ENCODE results near the gene VGLL1. TPM values are rescaled to one million over a fixed set of nuclear protein-coding genes. Genes with fewer than 3 reads are reported as not detected.

VGLL1 gene
- total and polyA plus RNA-seq, 2 donors, result 6.6 to 7.5 TPM

DNA sequence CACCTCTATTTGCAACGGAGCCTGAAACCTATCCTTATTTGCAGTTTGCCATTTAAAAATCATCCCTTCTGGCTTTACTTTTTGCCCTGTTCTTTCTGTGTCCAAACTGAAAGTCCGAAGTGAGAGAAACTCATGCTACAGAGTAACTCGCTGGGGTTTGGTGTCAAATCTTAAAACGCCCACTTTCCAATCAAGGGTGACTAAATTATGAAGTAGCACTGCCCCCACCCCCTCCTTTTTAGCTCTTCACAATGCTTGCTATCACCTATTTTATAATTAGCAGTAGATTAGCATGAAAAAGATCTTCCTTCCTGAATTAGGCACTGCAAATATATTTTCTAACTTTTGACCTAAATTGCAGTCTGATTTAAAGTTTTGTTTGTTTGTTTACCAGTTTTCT is 52.5 kb downstream of the VGLL1 start:
- Histone ChIP-seq H3K4me3 (ENCODE audit: low read depth, low read length) (no peak overlapping the region), H3K4me1 (ENCODE audit: insufficient read depth) (no peaks in the 10 kb centered on the region), H3K27ac (ENCODE audit: low read depth) (no peak overlapping the region), H3K36me3 (ENCODE audit: insufficient read depth) (no peaks in the 10 kb centered on the region)
- no peak for DNase-seq (ENCODE audit: extremely low spot score)
- 85% methylated on average over 4 of the region's 4 CpGs for WGBS

DNA sequence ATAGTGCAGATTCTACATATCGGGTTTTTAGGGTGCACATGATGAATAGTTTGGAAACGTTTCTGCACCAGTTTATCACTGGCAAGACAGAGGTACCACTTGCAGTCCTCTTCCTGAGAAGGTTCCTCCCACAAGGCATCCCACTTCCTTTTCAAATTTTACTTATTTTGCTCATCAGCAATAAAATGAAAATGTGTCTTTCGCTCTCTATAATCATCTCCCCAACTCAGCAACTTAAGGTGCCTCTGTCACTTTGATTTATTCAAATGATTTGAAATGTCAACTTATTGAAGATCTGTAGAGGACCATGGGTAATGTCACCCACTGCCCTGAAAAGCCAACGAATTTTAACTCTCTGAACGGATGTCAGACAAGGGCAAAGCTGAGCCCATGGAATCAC is 53.2 kb downstream of the VGLL1 start:
- H3K36me3 ChIP-seq (ENCODE audit: insufficient read depth), result no peaks in the 10 kb centered on the region
- DNase-seq (ENCODE audit: extremely low spot score), result no peak
- no peaks in the 10 kb centered on the region for H3K4me1 ChIP-seq (ENCODE audit: insufficient read depth)
- H3K4me3 ChIP-seq (ENCODE audit: low read depth, low read length), result no peak overlapping the region
- 72% methylated on average over 5 of the region's 5 CpGs for WGBS
- no peak overlapping the region for H3K27ac ChIP-seq (ENCODE audit: low read depth)

DNA sequence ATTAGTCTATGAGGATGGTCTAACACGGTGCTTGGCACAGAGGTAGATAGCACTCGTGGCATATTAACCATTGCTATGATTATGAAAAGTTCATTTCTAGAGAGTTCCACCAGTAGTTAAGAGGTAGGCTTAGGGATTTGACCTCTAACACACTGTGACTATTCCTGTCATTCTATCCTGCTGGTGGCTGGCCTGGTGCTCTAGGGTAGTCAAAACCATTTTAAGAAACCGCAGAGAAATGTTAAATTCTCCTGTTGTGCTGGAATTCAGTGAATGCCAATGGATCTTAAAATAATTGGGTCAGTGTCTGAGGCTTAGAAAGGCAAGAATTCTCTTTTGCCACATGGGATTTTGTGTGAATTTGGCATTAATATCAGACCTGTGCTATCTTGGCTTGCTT is 53.9 kb downstream of the VGLL1 start:
- Histone ChIP-seq H3K4me1 (ENCODE audit: insufficient read depth) (no peaks in the 10 kb centered on the region), H3K36me3 (ENCODE audit: insufficient read depth) (no peaks in the 10 kb centered on the region), H3K4me3 (ENCODE audit: low read depth, low read length) (no peak overlapping the region), H3K27ac (ENCODE audit: low read depth) (no peak overlapping the region)
- DNase-seq (ENCODE audit: extremely low spot score), result no peak
- 74% methylated on average over 3 of the region's 3 CpGs for WGBS

DNA sequence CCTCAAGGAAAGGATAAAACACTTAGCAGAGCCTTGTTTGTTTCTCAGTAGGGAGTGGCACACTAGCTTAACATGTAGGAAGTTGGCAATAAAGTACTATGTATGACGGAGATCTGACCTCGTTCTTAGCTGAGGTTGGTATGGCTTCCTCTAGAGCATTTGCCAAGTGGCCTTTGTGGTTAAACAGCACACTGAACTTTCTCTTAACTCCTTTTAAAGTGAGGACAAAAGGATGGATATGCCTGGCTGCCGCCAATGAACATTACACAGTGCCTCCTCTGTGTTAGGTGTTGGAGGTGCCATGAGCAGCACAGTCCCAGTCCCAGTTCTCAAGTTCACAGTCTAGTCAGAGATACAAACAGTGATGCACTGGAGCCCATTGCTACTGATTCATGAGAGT is 54.4 kb downstream of the VGLL1 start:
- H3K4me1 ChIP-seq (ENCODE audit: insufficient read depth), result no peaks in the 10 kb centered on the region
- 44% methylated on average over 3 of the region's 3 CpGs for WGBS
- H3K4me3 ChIP-seq (ENCODE audit: low read depth, low read length), result no peak overlapping the region
- no peak for DNase-seq (ENCODE audit: extremely low spot score)
- no peaks in the 10 kb centered on the region for H3K36me3 ChIP-seq (ENCODE audit: insufficient read depth)
- H3K27ac ChIP-seq (ENCODE audit: low read depth), result no peak overlapping the region

DNA sequence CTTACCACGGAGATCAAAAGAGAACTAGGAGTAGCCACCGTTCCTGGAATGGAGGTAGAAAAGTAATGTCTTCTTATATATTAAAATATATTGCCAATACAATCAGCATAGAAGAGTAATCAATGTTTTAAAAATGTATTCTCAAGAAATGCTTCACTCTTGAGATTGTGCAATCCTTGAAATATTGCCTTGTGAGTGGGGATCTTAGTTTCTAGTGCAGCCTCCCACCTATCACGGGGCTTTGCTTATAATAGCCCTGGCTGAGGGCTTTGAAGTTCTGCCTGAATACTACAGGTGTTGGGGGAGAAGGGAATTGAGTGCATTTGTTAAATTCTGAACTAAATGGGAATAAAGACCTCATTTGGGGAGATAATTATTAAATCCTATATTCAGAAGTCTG is 55.5 kb downstream of the VGLL1 start:
- Histone ChIP-seq H3K4me1 (ENCODE audit: insufficient read depth) (no peaks in the 10 kb centered on the region), H3K27ac (ENCODE audit: low read depth) (no peak overlapping the region), H3K36me3 (ENCODE audit: insufficient read depth) (no peaks in the 10 kb centered on the region), H3K4me3 (ENCODE audit: low read depth, low read length) (no peak overlapping the region)
- WGBS, result 76% methylated on average over 3 of the region's 3 CpGs
- no peak for DNase-seq (ENCODE audit: extremely low spot score)

DNA sequence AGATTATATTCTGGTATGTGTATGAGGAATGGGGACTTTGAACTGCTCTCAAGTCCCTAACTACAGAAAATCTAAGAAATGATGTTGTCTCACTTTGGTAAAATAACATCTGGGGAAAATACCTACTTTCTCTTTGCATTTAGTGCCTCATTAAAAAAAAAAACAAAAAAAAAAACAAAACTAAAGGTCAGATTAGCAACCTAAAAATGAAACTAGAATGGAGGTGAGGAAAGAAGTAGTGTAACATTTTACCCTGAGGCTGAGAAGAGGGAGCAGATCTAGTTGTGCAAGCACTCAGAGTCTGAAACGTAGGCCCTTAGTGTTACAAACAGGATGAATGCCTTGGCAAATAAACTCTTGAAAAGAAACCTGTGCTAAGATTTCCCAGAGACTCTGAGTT is 56.0 kb downstream of the VGLL1 start:
- DNase-seq (ENCODE audit: extremely low spot score), result no peak
- 50% methylated on average over 1 of the region's 1 CpG for WGBS
- Histone ChIP-seq H3K4me3 (ENCODE audit: low read depth, low read length) (no peak overlapping the region), H3K36me3 (ENCODE audit: insufficient read depth) (no peaks in the 10 kb centered on the region), H3K4me1 (ENCODE audit: insufficient read depth) (no peaks in the 10 kb centered on the region), H3K27ac (ENCODE audit: low read depth) (no peak overlapping the region)

DNA sequence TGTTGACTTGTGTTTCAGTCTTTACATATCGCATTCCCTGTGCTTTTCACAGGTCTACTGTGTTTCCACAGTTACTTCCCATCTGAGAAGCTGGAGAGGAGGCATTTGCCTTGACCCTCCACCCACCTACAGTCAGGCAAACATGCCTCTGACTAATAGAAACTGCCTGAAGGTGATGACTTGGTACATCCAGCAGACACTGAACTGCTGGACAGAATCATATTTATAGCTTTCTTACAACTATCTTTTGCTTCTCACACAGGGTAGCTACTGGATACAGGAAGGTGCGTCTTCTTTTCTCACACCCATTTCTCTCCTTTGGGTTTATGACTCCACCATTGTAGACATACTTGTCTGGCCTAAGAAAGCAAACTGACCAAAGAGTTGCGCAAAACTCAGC is 58.0 kb downstream of the VGLL1 start:
- WGBS, result 83% methylated on average over 3 of the region's 3 CpGs
- no peak for DNase-seq (ENCODE audit: extremely low spot score)
- Histone ChIP-seq H3K27ac (ENCODE audit: low read depth) (no peak overlapping the region), H3K4me1 (ENCODE audit: insufficient read depth) (no peaks in the 10 kb centered on the region), H3K36me3 (ENCODE audit: insufficient read depth) (no peaks in the 10 kb centered on the region), H3K4me3 (ENCODE audit: low read depth, low read length) (no peak overlapping the region)

DNA sequence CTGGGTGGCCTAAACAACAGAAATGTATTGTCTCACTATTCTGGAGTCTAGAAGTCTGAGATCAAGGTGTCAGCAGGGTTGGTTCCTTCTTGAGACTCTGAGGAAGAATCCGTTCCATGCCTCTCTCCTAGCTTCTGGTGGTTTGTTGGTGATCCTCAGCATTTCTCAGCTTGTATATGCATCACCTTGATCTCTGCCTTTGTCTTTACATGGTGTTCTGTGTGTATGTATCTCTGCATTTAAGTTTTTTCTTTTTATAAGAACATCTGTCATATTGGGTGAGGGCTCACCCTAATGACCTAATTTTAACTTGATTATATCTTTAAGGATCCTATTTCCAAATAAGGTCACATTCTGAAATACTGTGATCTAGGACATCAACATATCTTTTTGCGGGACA is 65.3 kb downstream of the VGLL1 start:
- no peak for DNase-seq (ENCODE audit: extremely low spot score)
- 89% methylated on average over 2 of the region's 2 CpGs for WGBS
- Histone ChIP-seq H3K4me3 (ENCODE audit: low read depth, low read length) (no peak overlapping the region), H3K27ac (ENCODE audit: low read depth) (no peak overlapping the region), H3K4me1 (ENCODE audit: insufficient read depth) (no peaks in the 10 kb centered on the region), H3K36me3 (ENCODE audit: insufficient read depth) (no peaks in the 10 kb centered on the region)

DNA sequence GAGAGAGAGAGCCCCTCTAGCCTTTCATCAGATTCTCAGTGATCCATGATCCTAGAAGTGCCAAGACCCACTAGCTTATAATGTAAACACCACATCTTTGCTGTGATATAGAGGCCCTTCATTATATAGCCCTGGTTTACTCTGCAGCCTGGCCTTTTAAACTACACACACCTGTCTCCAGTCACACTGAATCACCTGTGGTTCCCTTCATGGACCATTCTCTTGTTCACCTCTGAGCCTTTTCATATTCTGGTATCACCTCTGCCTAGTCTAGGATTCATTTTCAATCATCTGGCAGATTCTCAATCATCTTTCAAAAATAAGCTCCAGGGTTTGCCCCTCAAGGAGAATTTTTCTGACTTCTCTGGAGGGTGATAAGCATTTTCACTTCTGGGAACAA is 65.9 kb downstream of the VGLL1 start:
- H3K36me3 ChIP-seq (ENCODE audit: insufficient read depth), result no peaks in the 10 kb centered on the region
- no peaks in the 10 kb centered on the region for H3K4me1 ChIP-seq (ENCODE audit: insufficient read depth)
- no peak overlapping the region for H3K27ac ChIP-seq (ENCODE audit: low read depth)
- DNase-seq (ENCODE audit: extremely low spot score), result no peak
- no peak overlapping the region for H3K4me3 ChIP-seq (ENCODE audit: low read depth, low read length)

DNA sequence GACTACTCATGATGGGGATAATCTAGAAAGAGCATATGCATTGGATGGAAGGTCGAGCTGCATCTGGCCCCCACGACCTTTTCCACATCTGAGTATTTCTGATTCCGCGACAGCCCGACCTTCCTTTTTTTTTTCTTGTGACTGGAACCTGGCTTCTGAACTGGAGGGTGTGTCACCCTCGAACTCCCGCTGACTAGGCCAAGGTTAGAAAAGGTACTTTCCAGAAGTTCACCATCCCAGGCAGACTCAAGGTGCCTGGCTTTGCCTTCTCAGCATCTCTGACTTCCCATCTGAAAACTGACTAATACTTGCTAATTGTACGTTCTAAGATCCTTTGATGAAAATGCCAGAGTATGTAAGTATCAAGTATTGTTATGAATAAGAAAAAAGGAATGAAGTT is 66.6 kb downstream of the VGLL1 start:
- H3K4me1 ChIP-seq (ENCODE audit: insufficient read depth), result no peaks in the 10 kb centered on the region
- H3K36me3 ChIP-seq (ENCODE audit: insufficient read depth), result no peaks in the 10 kb centered on the region
- WGBS, result 72% methylated on average over 8 of the region's 8 CpGs
- no peak overlapping the region for H3K27ac ChIP-seq (ENCODE audit: low read depth)
- no peak overlapping the region for H3K4me3 ChIP-seq (ENCODE audit: low read depth, low read length)
- DNase-seq (ENCODE audit: extremely low spot score), result no peak

DNA sequence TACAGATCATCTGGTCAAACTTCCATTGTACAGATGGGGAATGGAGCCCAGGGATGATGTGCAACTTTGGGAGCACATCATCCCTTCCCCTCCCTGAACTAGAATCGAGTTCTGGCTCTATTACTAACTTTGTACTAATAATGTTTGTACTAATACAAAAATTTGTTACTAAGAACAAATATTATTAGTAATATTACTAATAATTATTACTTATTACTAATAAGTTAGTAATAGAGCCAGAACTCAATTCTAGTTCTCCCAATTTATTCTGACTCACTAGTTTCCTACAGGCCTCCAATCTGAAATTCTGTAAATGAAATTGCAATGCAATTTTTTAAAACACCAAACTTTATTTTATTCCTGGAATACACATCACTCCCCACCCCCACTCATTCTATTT is 68.0 kb downstream of the VGLL1 start:
- 82% methylated on average over 1 of the region's 1 CpG for WGBS

More for the DNA sequence above, 68.0 kb downstream of the VGLL1 start:
- no peak for DNase-seq (ENCODE audit: extremely low spot score)
- H3K4me3 ChIP-seq (ENCODE audit: low read depth, low read length), result no peak overlapping the region
- no peaks in the 10 kb centered on the region for H3K36me3 ChIP-seq (ENCODE audit: insufficient read depth)
- no peaks in the 10 kb centered on the region for H3K4me1 ChIP-seq (ENCODE audit: insufficient read depth)
- H3K27ac ChIP-seq (ENCODE audit: low read depth), result no peak overlapping the region

Small RNA genes lying within 50 kb of the gene (small RNA-seq; reads per million reads assigned to genes)
- gene MIR934 (0.71 reads per million, percentile 63 among the genes with 10 or more reads in this experiment), gene RF00019 (not detected), gene RNU6-320P (not detected)

Other genes starting within 250 kb of the VGLL1 start
- gene ADGRG4, start 231.3 kb upstream of the VGLL1 start, total RNA-seq, result not detected
- 0.09 TPM for gene ADGRG4, start 231.3 kb upstream of the VGLL1 start, polyA plus RNA-seq
- not detected for gene BRS3, start 44.3 kb upstream of the VGLL1 start, total RNA-seq
- gene BRS3, start 44.3 kb upstream of the VGLL1 start, polyA plus RNA-seq, result 0.10 TPM
- 52.5 TPM for gene HTATSF1, start 34.6 kb upstream of the VGLL1 start, total RNA-seq
- gene HTATSF1, start 34.6 kb upstream of the VGLL1 start, polyA plus RNA-seq, result 49.5 TPM
- not detected for gene CD40LG, start 115.9 kb downstream of the VGLL1 start, total RNA-seq
- 0.58 TPM for gene CD40LG, start 115.9 kb downstream of the VGLL1 start, polyA plus RNA-seq
- gene ARHGEF6, start 248.7 kb downstream of the VGLL1 start, total RNA-seq, result 28.5 TPM
- gene ARHGEF6, start 248.7 kb downstream of the VGLL1 start, polyA plus RNA-seq, result 11.2 TPM

Measured in urinary bladder (tissue), 4 donors.